Measurements from ENCODE around the gene LARGE1.

Gene LARGE1

DNA sequence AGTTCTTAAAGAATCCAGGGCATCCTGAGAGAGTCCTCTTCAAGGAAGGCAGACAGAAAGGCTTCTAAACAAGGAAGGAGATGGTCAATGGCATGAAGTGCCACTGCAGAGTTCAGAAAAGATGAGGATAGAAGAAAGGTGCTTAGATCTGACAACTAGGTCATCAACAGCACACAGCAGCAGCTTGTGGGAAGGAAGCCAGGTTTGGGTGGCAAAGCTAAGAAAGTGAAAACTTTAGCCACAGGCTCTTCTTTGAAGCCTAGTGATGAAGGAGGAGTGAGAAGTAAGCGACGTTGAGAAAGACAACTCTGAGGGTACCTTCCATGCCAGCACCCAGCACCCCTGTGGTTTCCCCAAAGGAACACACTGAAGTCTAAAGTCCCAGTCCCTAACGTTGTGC, 92.0 kb downstream of the LARGE1 start:
- no peak overlapping the region for H3K4me3 ChIP-seq (ENCODE audit: low read length, poor library complexity, severe bottlenecking)
- peaks cover 2% of the 10 kb centered on the region; the same call in 1 of the 2 replicates for H3K9me3 ChIP-seq (ENCODE audit: insufficient read depth, low read depth, low read length)
- H3F3A ChIP-seq (ENCODE audit: low read depth) = no peaks in the 10 kb centered on the region
- no peaks in the 10 kb centered on the region for H3K9me2 ChIP-seq (replicated peaks; ENCODE audit: low read depth, low read length)
- no peaks in the 10 kb centered on the region for H3K4me1 ChIP-seq (ENCODE audit: insufficient read depth, low read length, poor library complexity, severe bottlenecking)
- H3K27me3 ChIP-seq (ENCODE audit: insufficient read depth, low read length, poor library complexity, severe bottlenecking) = no peaks in the 10 kb centered on the region
- no peaks in the 10 kb centered on the region for H3K79me2 ChIP-seq (ENCODE audit: insufficient read depth, low read length)
- no peak overlapping the region for H3K9ac ChIP-seq (ENCODE audit: low read depth, low read length, poor library complexity, severe bottlenecking)
- H2AFZ ChIP-seq (ENCODE audit: low read length) = no peak overlapping the region
- no peaks in the 10 kb centered on the region for H3K36me3 ChIP-seq (ENCODE audit: insufficient read depth, low read length)
- TF ChIP-seq EZH2phosphoT487 (IDR thresholded peaks at IDR 0.05; ENCODE audit: borderline replicate concordance) (no peak), CTCF (conservative IDR thresholded peaks at IDR 0.05; ENCODE audit: low read length) (no peak)
- no peaks in the 10 kb centered on the region for H4K20me1 ChIP-seq (ENCODE audit: insufficient read depth, low read length, poor library complexity, severe bottlenecking)
- no peak overlapping the region for H3K4me2 ChIP-seq (ENCODE audit: low read depth, low read length, poor library complexity, severe bottlenecking)

DNA sequence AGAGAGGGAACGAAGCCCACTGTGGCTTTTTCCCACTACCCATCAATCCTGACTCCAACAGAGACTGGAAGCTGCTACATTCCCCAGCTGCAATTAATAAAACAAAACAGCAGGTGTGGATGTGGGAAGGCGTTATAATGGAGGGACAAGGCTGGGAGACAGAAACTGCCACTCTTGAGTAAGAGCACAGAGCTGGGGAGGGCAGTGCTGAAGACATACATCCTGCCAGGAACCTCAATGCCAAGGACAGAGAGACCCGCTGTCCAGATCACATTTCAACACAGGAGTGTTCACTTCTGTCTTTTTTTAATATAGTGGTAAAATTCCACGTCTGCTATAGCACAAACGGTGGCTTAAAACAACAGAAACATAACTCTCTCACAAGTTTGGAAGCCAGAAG, 94.5 kb downstream of the LARGE1 start:
- Histone ChIP-seq H4K20me1 (ENCODE audit: insufficient read depth, low read length, poor library complexity, severe bottlenecking) (no peaks in the 10 kb centered on the region), H3K9me3 (ENCODE audit: insufficient read depth, low read depth, low read length) (peaks cover 2% of the 10 kb centered on the region; the same call in 1 of the 2 replicates), H3K4me2 (ENCODE audit: low read depth, low read length, poor library complexity, severe bottlenecking) (no peak overlapping the region), H3K27me3 (ENCODE audit: insufficient read depth, low read length, poor library complexity, severe bottlenecking) (no peaks in the 10 kb centered on the region), H3K4me1 (ENCODE audit: insufficient read depth, low read length, poor library complexity, severe bottlenecking) (no peaks in the 10 kb centered on the region), H3K36me3 (ENCODE audit: insufficient read depth, low read length) (no peaks in the 10 kb centered on the region), H3F3A (ENCODE audit: low read depth) (no peaks in the 10 kb centered on the region), H3K9me2 (replicated peaks; ENCODE audit: low read depth, low read length) (no peaks in the 10 kb centered on the region), H3K79me2 (ENCODE audit: insufficient read depth, low read length) (no peaks in the 10 kb centered on the region), H3K4me3 (ENCODE audit: low read length, poor library complexity, severe bottlenecking) (no peak overlapping the region), H3K9ac (ENCODE audit: low read depth, low read length, poor library complexity, severe bottlenecking) (no peak overlapping the region), H2AFZ (ENCODE audit: low read length) (no peak overlapping the region)
- no peak for TF ChIP-seq CTCF (conservative IDR thresholded peaks at IDR 0.05; ENCODE audit: low read length)
- TF ChIP-seq EZH2phosphoT487 (IDR thresholded peaks at IDR 0.05; ENCODE audit: borderline replicate concordance) = no peak

DNA sequence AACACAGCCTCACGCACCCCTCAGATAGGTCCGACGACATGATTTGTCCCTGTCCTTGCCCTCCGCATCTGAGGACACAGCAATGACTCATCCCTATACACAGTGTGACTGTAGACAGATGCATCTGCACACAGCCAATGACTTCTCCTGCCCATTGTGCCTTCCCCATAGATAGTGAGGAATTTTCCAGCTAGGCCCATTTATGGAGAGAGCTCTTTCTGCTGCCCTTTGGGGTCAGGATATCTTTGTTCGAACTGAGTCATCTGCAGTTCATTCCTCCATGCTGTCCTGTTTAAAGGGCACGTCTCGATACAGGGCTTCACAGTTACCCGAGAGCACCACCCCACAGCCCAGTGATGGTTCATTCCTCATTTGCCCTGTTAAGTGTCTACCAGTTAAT, 96.7 kb downstream of the LARGE1 start:
- H3K79me2 ChIP-seq (ENCODE audit: insufficient read depth, low read length) = no peaks in the 10 kb centered on the region
- H3K9me2 ChIP-seq (replicated peaks; ENCODE audit: low read depth, low read length) = no peaks in the 10 kb centered on the region
- no peak overlapping the region for H3K4me3 ChIP-seq (ENCODE audit: low read length, poor library complexity, severe bottlenecking)
- H2AFZ ChIP-seq (ENCODE audit: low read length) = no peak overlapping the region
- TF ChIP-seq EZH2phosphoT487 (IDR thresholded peaks at IDR 0.05; ENCODE audit: borderline replicate concordance) (no peak), CTCF (conservative IDR thresholded peaks at IDR 0.05; ENCODE audit: low read length) (no peak)
- H3K27me3 ChIP-seq (ENCODE audit: insufficient read depth, low read length, poor library complexity, severe bottlenecking) = no peaks in the 10 kb centered on the region
- H3K9me3 ChIP-seq (ENCODE audit: insufficient read depth, low read depth, low read length) = peaks cover 2% of the 10 kb centered on the region; the same call in 1 of the 2 replicates
- H3K36me3 ChIP-seq (ENCODE audit: insufficient read depth, low read length) = no peaks in the 10 kb centered on the region
- H3K4me2 ChIP-seq (ENCODE audit: low read depth, low read length, poor library complexity, severe bottlenecking) = no peak overlapping the region
- no peaks in the 10 kb centered on the region for H3F3A ChIP-seq (ENCODE audit: low read depth)
- no peaks in the 10 kb centered on the region for H4K20me1 ChIP-seq (ENCODE audit: insufficient read depth, low read length, poor library complexity, severe bottlenecking)
- no peak overlapping the region for H3K9ac ChIP-seq (ENCODE audit: low read depth, low read length, poor library complexity, severe bottlenecking)
- no peaks in the 10 kb centered on the region for H3K4me1 ChIP-seq (ENCODE audit: insufficient read depth, low read length, poor library complexity, severe bottlenecking)
